Endothelial cell of umbilical vein (primary cell): ENCODE results near the gene STRA8. TPM values are rescaled to one million over a fixed set of nuclear protein-coding genes. Genes with fewer than 3 reads are reported as not detected.

Experiments used
- BruUV-seq: library from RNA; stranded (reverse); fragments of 400-500 nt; replicated peaks from 2 replicates; lab custom pipeline; 2021; lab: Mats Ljungman, UMichigan
- CTCF ChIA-PET: fragments of 300-600, 350-600 bp; sonication (Branson Sonifier 250); formaldehyde crosslinking; loops from one replicate; lab custom pipeline; 2021; ENCODE audit warnings: antibody characterized with exemption, inconsistent platforms; lab: Charles Lee
- POLR2A ChIA-PET: fragments of 300-600, 350-600 bp; sonication (Branson Sonifier 250); formaldehyde crosslinking; loops from one replicate; lab custom pipeline; 2021; ENCODE audit warnings: antibody characterized with exemption, inconsistent platforms; lab: Charles Lee
- DNase-seq: peaks from one replicate; pipeline ENCODE4 v3.0.0-alpha.2; 2011; ENCODE audit warnings: low read depth, low spot score
- FAIRE-seq: peaks from 2 replicates; lab custom pipeline; 2011; peaks lifted over from hg19 to GRCh38; lab: Jason Lieb, UNC
- H2AFZ ChIP-seq: 2 replicates; pipeline ENCODE4 v1.6.0; 2012; ENCODE audit warnings: low read depth, low read length, control low read depth, inconsistent platforms
- H3K27ac ChIP-seq: 2 replicates; pipeline ENCODE4 v1.5.1; 2011; ENCODE audit warnings: low read depth, mild to moderate bottlenecking, control low read depth, low read length, moderate library complexity; ENCODE audit not compliant: insufficient read depth
- H3K27me3 ChIP-seq, 2 experiments: 2 replicates each; pipeline versions ENCODE4 v1.6.0 to v1.6.1; 2011; ENCODE audit warnings: low read length in 2 of 2, mixed read lengths in 1 of 2; ENCODE audit not compliant: control insufficient read depth in 2 of 2, insufficient read depth in 2 of 2
- H3K36me3 ChIP-seq, 2 experiments: 2 replicates in 1 of 2; 3 replicates in 1 of 2; pipeline ENCODE4 v1.5.1; 2011; ENCODE audit warnings: low read length in 2 of 2, mild to moderate bottlenecking in 1 of 2, moderate library complexity in 1 of 2; ENCODE audit not compliant: control insufficient read depth in 2 of 2, insufficient read depth in 2 of 2; ENCODE audit errors: extremely low read depth in 1 of 2
- H3K4me1 ChIP-seq: 3 replicates; pipeline ENCODE4 v1.5.1; 2011; ENCODE audit warnings: mild to moderate bottlenecking, low read length; ENCODE audit not compliant: control insufficient read depth, insufficient read depth; ENCODE audit errors: extremely low read depth
- H3K4me2 ChIP-seq: 2 replicates; pipeline ENCODE4 v1.6.1; 2011; ENCODE audit warnings: low read length, control low read depth, mixed read lengths; ENCODE audit not compliant: insufficient read depth
- H3K4me3 ChIP-seq, 3 experiments: fragments of 200-600 bp in 1 of 3; sonication (generic), shearing (Covaris generic) in 1 of 3; replicated peaks in 1 of 3; 2 replicates each; pipeline ENCODE4 v1.5.1; 2011 to 2016; ENCODE audit warnings: control low read depth in 3 of 3, low read length in 3 of 3, mild to moderate bottlenecking in 2 of 3, inconsistent platforms in 1 of 3, low read depth in 1 of 3, moderate library complexity in 1 of 3; ENCODE audit not compliant: insufficient read depth in 1 of 3
- H3K79me2 ChIP-seq: 2 replicates; pipeline ENCODE4 v1.6.0; 2012; ENCODE audit warnings: low read length, inconsistent platforms; ENCODE audit not compliant: control insufficient read depth, insufficient read depth
- H3K9ac ChIP-seq: replicated peaks from 2 replicates; pipeline ENCODE3; 2011; ENCODE audit warnings: low read length, control low read depth; ENCODE audit not compliant: insufficient read depth; ENCODE audit errors: extremely low read depth
- H3K9me1 ChIP-seq: replicated peaks from 3 replicates; pipeline ENCODE4 v1.6.0; 2011; ENCODE audit warnings: mild to moderate bottlenecking, low read length; ENCODE audit not compliant: control insufficient read depth, insufficient read depth; ENCODE audit errors: extremely low read depth
- H3K9me3 ChIP-seq: replicated peaks from 2 replicates; pipeline ENCODE4 v1.5.1; 2012; ENCODE audit warnings: low read length, inconsistent platforms; ENCODE audit not compliant: control insufficient read depth, insufficient read depth
- H4K20me1 ChIP-seq: replicated peaks from 2 replicates; pipeline ENCODE3; 2011; ENCODE audit warnings: mild to moderate bottlenecking, low read length; ENCODE audit not compliant: control insufficient read depth, insufficient read depth; ENCODE audit errors: extremely low read depth
- CTCF ChIP-seq, 2 donors: IDR thresholded peaks; 1 replicate in 1 of 2; 2 replicates in 1 of 2; pipeline ENCODE4 v1.5.1; 2011; ENCODE audit warnings: low read length in 2 of 2, mild to moderate bottlenecking in 2 of 2, moderate library complexity in 2 of 2, control low read depth in 1 of 2, inconsistent platforms in 1 of 2, low read depth in 1 of 2; ENCODE audit not compliant: insufficient read depth in 1 of 2; ENCODE audit errors: extremely low read depth in 1 of 2
- EZH2 ChIP-seq: IDR thresholded peaks from 2 replicates; pipeline ENCODE4 v1.6.1; 2012; ENCODE audit warnings: borderline replicate concordance, low read depth, mild to moderate bottlenecking, moderate library complexity, low read length, inconsistent platforms; ENCODE audit not compliant: severe bottlenecking
- FOS ChIP-seq: IDR thresholded peaks from 2 replicates; pipeline ENCODE4 v1.6.1; 2011; ENCODE audit warnings: mild to moderate bottlenecking, low read length, moderate library complexity, borderline replicate concordance; ENCODE audit not compliant: insufficient read depth
- GATA2 ChIP-seq: IDR thresholded peaks from 2 replicates; pipeline ENCODE4 v1.7.0; 2011; ENCODE audit warnings: low read depth, mild to moderate bottlenecking, moderate library complexity, mixed read lengths, low read length; ENCODE audit not compliant: insufficient read length, insufficient read depth
- JUN ChIP-seq: IDR thresholded peaks from 2 replicates; pipeline ENCODE4 v1.6.1; 2011; ENCODE audit warnings: borderline replicate concordance, low read depth; ENCODE audit not compliant: insufficient read length, insufficient read depth
- MAX ChIP-seq: IDR thresholded peaks from 2 replicates; pipeline ENCODE4 v1.6.1; 2011; ENCODE audit not compliant: insufficient read depth, insufficient read length
- MYC ChIP-seq: IDR thresholded peaks from one replicate; pipeline ENCODE4 v1.6.1; 2011; ENCODE audit warnings: mild to moderate bottlenecking, low read depth, low read length
- POLR2A ChIP-seq: IDR thresholded peaks from 2 replicates; pipeline ENCODE4 v1.6.1; 2012; ENCODE audit warnings: low read depth, mild to moderate bottlenecking, control low read depth, low read length
- POLR2AphosphoS5 ChIP-seq: IDR thresholded peaks from 2 replicates; pipeline ENCODE4 v1.6.1; 2012; ENCODE audit warnings: low read depth, mild to moderate bottlenecking, control low read depth, low read length, moderate library complexity; ENCODE audit not compliant: insufficient read depth
- dilution Hi-C: fragments of 300-500 bp; cut with MboI; formaldehyde crosslinking; loops from one replicate; pipeline ENCODE4 v1.15.0; 2019; ENCODE audit warnings: low sequenced_read_pairs; ENCODE audit not compliant: extremely low pct_ligation_motif_present
- intact Hi-C: fragments of 100-400 bp; cut with micrococcal nuclease; formaldehyde crosslinking; loops from one replicate; pipeline ENCODE4 v1.10.0; 2022
- microRNA-seq: library from miRNA; unstranded; fragments of <30 nt; microRNA quantifications from one replicate; pipeline ENCODE4 v1.2.0, GENCODE V29; 2021; ENCODE audit warnings: borderline number of aligned reads, borderline replicate concordance
- polyA plus RNA-seq, 4 experiments: library from polyadenylated mRNA; depleted of rRNA in 3 of 4; stranded (reverse) in 3 of 4; unstranded in 1 of 4; fragments of >200 nt; gene quantifications; 2 replicates each; pipeline versions ENCODE4 v1.2.1 to v1.2.3, GENCODE V29; 2011 to 2012; ENCODE audit warnings: missing spikeins in 1 of 4
- small RNA-seq: library from RNA; depleted of rRNA; stranded (forward); fragments of <200 nt; gene quantifications from one replicate; pipeline ENCODE3, GENCODE V24; 2012; ENCODE audit warnings: low replicate concordance, low read depth; ENCODE audit not compliant: insufficient read depth, insufficient read length
- total RNA-seq: library from RNA; stranded (reverse); gene quantifications from 2 replicates; pipeline ENCODE4 v1.2.3, GENCODE V29; 2021

STRA8 gene
- total and polyA plus RNA-seq, 2 donors (not counting 3 experiments of a cell fraction or from before 2014, with no cell fraction given), result not detected

- no peaks in the 10 kb centered on the region for H3K4me1 ChIP-seq
- no peak overlapping the region for H3K4me2 ChIP-seq
- dilution Hi-C loops, result no loop called here
- no TSS peak for BruUV-seq
- no peak for TF ChIP-seq POLR2A
- no peak for TF ChIP-seq CTCF (IDR thresholded peaks at IDR 0.05; ENCODE audit: extremely low read depth in 1 of 2, insufficient read depth in 1 of 2, low read depth in 1 of 2, low read length in 2 of 2)
- TF ChIP-seq MYC, result no peak
- TF ChIP-seq EZH2, result no peak
- TF ChIP-seq JUN, result no peak
- TF ChIP-seq FOS, result no peak
- TF ChIP-seq GATA2, result no peak
- TF ChIP-seq POLR2AphosphoS5, result no peak
- TF ChIP-seq MAX, result no peak
- FAIRE-seq (no peak), DNase-seq (no peak)
- intact Hi-C loops, result no loop called here
- H4K20me1 ChIP-seq, result no peaks in the 10 kb centered on the region
- no peak overlapping the region for H3K4me3 ChIP-seq
- H3K27ac ChIP-seq, result no peak overlapping the region
- peak overlapping the region; percentile 24 for H2AFZ ChIP-seq
- H3K79me2 ChIP-seq, result no peaks in the 10 kb centered on the region
- no peak overlapping the region for H3K9ac ChIP-seq
- H3K9me1 ChIP-seq, result no peaks in the 10 kb centered on the region
- no peaks in the 10 kb centered on the region for H3K36me3 ChIP-seq
- ChIA-PET POLR2A (no interaction called here), CTCF (interaction anchor here (0.9 to 1.8 kb wide), 2 partner anchors 17 to 22 kb away, joined by 4 to 5 read pairs; no protein-coding TSS in a partner anchor)
- no peaks in the 10 kb centered on the region for H3K27me3 ChIP-seq
- H3K9me3 ChIP-seq, result no peaks in the 10 kb centered on the region
Measured at GRCh38 chr7:135300913-135301765, 67.5 kb downstream of the STRA8 start.

Small RNAs within 50 kb of the gene (microRNA-seq; reads per million reads assigned to microRNA genes)
- gene MIR6509, result not detected

Small RNAs within 50 kb of the gene (small RNA-seq; reads per million reads assigned to genes)
- gene MIR6509, result not detected

Other genes starting within 250 kb of the STRA8 start
- gene AGBL3, start 247.3 kb upstream of the STRA8 start, total RNA-seq, result 3.2 and 3.4 TPM in 2 replicates
- 0.80 and 0.97 TPM in 2 replicates for gene AGBL3, start 247.3 kb upstream of the STRA8 start, polyA plus RNA-seq
- 15.7 and 26.5 TPM in 2 replicates for gene TMEM140, start 85.8 kb upstream of the STRA8 start, total RNA-seq
- 17.9 and 21.9 TPM in 2 replicates for gene TMEM140, start 85.8 kb upstream of the STRA8 start, polyA plus RNA-seq
- 26.8 and 30.8 TPM in 2 replicates for gene CYREN, start 63.1 kb upstream of the STRA8 start, total RNA-seq
- 16.9 and 19.1 TPM in 2 replicates for gene CYREN, start 63.1 kb upstream of the STRA8 start, polyA plus RNA-seq
- gene WDR91, start 22.3 kb upstream of the STRA8 start, total RNA-seq, result 7.0 and 9.8 TPM in 2 replicates
- 6.7 and 9.5 TPM in 2 replicates for gene WDR91, start 22.3 kb upstream of the STRA8 start, polyA plus RNA-seq